Transverse colon (tissue), 4 donors: ENCODE results near the gene GLS. TPM values are rescaled to one million over a fixed set of nuclear protein-coding genes. Genes with fewer than 3 reads are reported as not detected.

Experiments
- DNase-seq: peaks from one replicate; pipeline ENCODE4 v3.0.0-alpha.2; 2019
- H3K27ac ChIP-seq, 4 donors: fragments of 200-600 bp; sonication (generic); 2 replicates each; pipeline ENCODE4 v1.5.1; 2016 to 2018; ENCODE audit warnings: inconsistent platforms in 4 of 4
- H3K27me3 ChIP-seq: fragments of 200-600 bp; sonication (generic); 2 replicates; pipeline ENCODE4 v1.5.1; 2017; ENCODE audit warnings: inconsistent platforms
- H3K36me3 ChIP-seq, 4 donors: fragments of 200-600 bp; sonication (generic); 2 replicates each; pipeline ENCODE4 v1.5.1; 2017 to 2019; ENCODE audit warnings: inconsistent platforms in 4 of 4
- H3K4me1 ChIP-seq, 4 donors: fragments of 200-600 bp; sonication (generic); 2 replicates each; pipeline ENCODE4 v1.5.1; 2017 to 2020; ENCODE audit warnings: inconsistent platforms in 4 of 4
- H3K4me3 ChIP-seq, 4 donors: fragments of 200-600 bp; sonication (generic); 1 replicate in 1 of 4; 2 replicates in 3 of 4; pipeline versions ENCODE4 v1.5.1 to v1.6.1; 2017 to 2019; ENCODE audit warnings: inconsistent platforms in 4 of 4
- H3K9me3 ChIP-seq, 2 donors: fragments of 200-600 bp; sonication (generic); 2 replicates each; pipeline ENCODE4 v1.5.1; 2017 to 2019; ENCODE audit warnings: inconsistent platforms in 2 of 2
- CTCF ChIP-seq, 5 experiments: fragments of 200-600 bp in 3 of 5; fragments of 450-650 bp in 2 of 5; sonication (generic) in 3 of 5; IDR thresholded peaks; 1 replicate in 2 of 5; 2 replicates in 3 of 5; pipeline ENCODE4 v1.5.1; 2016 to 2017; ENCODE audit warnings: antibody characterized with exemption in 5 of 5, inconsistent platforms in 3 of 5, mild to moderate bottlenecking in 2 of 5, moderate library complexity in 1 of 5
- EP300 ChIP-seq: sonication (generic); formaldehyde crosslinking; IDR thresholded peaks from one replicate; pipeline ENCODE4 v1.6.1; 2017; ENCODE audit warnings: antibody characterized with exemption, low read depth
- POLR2A ChIP-seq: fragments of 450-650 bp; IDR thresholded peaks from one replicate; pipeline ENCODE4 v1.6.1; 2016; ENCODE audit warnings: antibody characterized with exemption, mild to moderate bottlenecking, moderate library complexity
- POLR2AphosphoS5 ChIP-seq, 3 donors: sonication (generic); formaldehyde crosslinking; IDR thresholded peaks; one replicate each; pipeline ENCODE4 v1.6.1; 2016; ENCODE audit warnings: antibody characterized with exemption in 3 of 3
- WGBS, 2 donors: methylation state at CpG; one replicate each; pipeline ENCODE4 v1.1.5; 2018; ENCODE audit warnings: low coverage in 1 of 2; 5-methylcytosine and 5-hydroxymethylcytosine counted together
- in situ Hi-C, 4 donors: fragments of 200-750 bp; cut with MboI; loops; one replicate each; pipeline versions ENCODE4 v1.15.0 to v1.15.1; 2017; ENCODE audit warnings: low sequenced_read_pairs in 3 of 4, low pct_ligation_motif_present in 1 of 4, low pct_unique_long_range_greater_than_20kb in 1 of 4
- intact Hi-C: fragments of 100-400 bp; cut with DNase I; formaldehyde crosslinking; loops from one replicate; pipeline ENCODE4 v1.15.1; 2023; ENCODE audit warnings: low total_unique reads
- total RNA-seq, 4 donors: library from RNA; depleted of rRNA; stranded (reverse); fragments of >200 nt; gene quantifications; one replicate each; pipeline ENCODE4 v1.1.0, GENCODE V29; 2016

The GLS gene
- total RNA-seq, 4 donors from 2014 or later: 58.0 to 141 (median 68.7) TPM

- TF ChIP-seq EP300: no peak
- no peak for TF ChIP-seq POLR2AphosphoS5 (IDR thresholded peaks at IDR 0.05)
- no peak for TF ChIP-seq POLR2A
- TF ChIP-seq CTCF (IDR thresholded peaks at IDR 0.05): no peak
- intact Hi-C loops (no loop called here), in situ Hi-C loops (loop anchor here in 1 of 4 donors (25.0 kb wide), 1 partner anchor 119 kb away; the partner anchor contains the start of gene GLS)
- Histone ChIP-seq H3K36me3 (peaks cover 0 to 71% (median 30%) of the 10 kb centered on the region in 4 donors), H3K27ac (no peak overlapping the region), H3K4me3 (no peak overlapping the region), H3K4me1 (peaks cover 0 to 20% (median 1%) of the 10 kb centered on the region in 4 donors), H3K27me3 (no peaks in the 10 kb centered on the region), H3K9me3 (no peaks in the 10 kb centered on the region)
- DNase-seq: no peak
- WGBS, 2 donors: 96 to 100% methylated on average over 1 to 3 of the region's 3 CpGs
These were observed 125.7 kb downstream of the GLS start for GRCh38 chr2:191006297-191006696.

GRCh38 chr2:191006997-191007783, 126.6 kb downstream of the GLS start:
- Histone ChIP-seq H3K9me3 (no peaks in the 10 kb centered on the region), H3K4me3 (no peak overlapping the region), H3K36me3 (peaks cover 0 to 64% (median 30%) of the 10 kb centered on the region in 4 donors), H3K27ac (no peak overlapping the region), H3K27me3 (no peaks in the 10 kb centered on the region), H3K4me1 (peaks cover 0 to 29% (median 8%) of the 10 kb centered on the region in 4 donors)
- no peak for DNase-seq
- TF ChIP-seq EP300 (no peak), CTCF (IDR thresholded peaks at IDR 0.05) (no peak), POLR2A (no peak), POLR2AphosphoS5 (IDR thresholded peaks at IDR 0.05) (no peak)
- in situ Hi-C loops (loop anchor here in 1 of 4 donors (25.0 kb wide), 1 partner anchor 120 kb away; the partner anchor contains the start of gene GLS), intact Hi-C loops (no loop called here)
- WGBS, 2 donors: 80 to 81% methylated on average over 3 to 4 of the region's 4 CpGs

GRCh38 chr2:191008286-191008685, 127.7 kb downstream of the GLS start:
- no peak for DNase-seq
- intact Hi-C loops: no loop called here
- no peak overlapping the region for H3K27ac ChIP-seq
- H3K4me1 ChIP-seq: peaks cover 3 to 40% (median 17%) of the 10 kb centered on the region in 4 donors
- no peaks in the 10 kb centered on the region for H3K9me3 ChIP-seq
- peaks cover 0 to 54% (median 25%) of the 10 kb centered on the region in 4 donors for H3K36me3 ChIP-seq
- no peaks in the 10 kb centered on the region for H3K27me3 ChIP-seq
- TF ChIP-seq EP300 (no peak), POLR2A (no peak), POLR2AphosphoS5 (IDR thresholded peaks at IDR 0.05) (no peak), CTCF (IDR thresholded peaks at IDR 0.05) (no peak)
- in situ Hi-C loops: loop anchor here in 1 of 4 donors (25.0 kb wide), 1 partner anchor 121 kb away; the partner anchor contains the start of gene GLS
- no peak overlapping the region for H3K4me3 ChIP-seq

GRCh38 chr2:191009541-191010374, 129.1 kb downstream of the GLS start:
- H3K9me3 ChIP-seq: no peaks in the 10 kb centered on the region
- H3K27ac ChIP-seq: no peak overlapping the region
- no peaks in the 10 kb centered on the region for H3K27me3 ChIP-seq
- WGBS, 2 donors: 90 to 93% methylated on average over 4 of the region's 4 CpGs
- intact Hi-C loops: no loop called here
- no peak overlapping the region for H3K4me3 ChIP-seq
- TF ChIP-seq POLR2AphosphoS5 (IDR thresholded peaks at IDR 0.05) (no peak), CTCF (IDR thresholded peaks at IDR 0.05) (no peak), POLR2A (no peak), EP300 (no peak)
- DNase-seq: no peak
- in situ Hi-C loops: loop anchor here in 1 of 4 donors (10.0 to 25.0 kb wide), 2 partner anchors 122 to 675 kb away; partner anchors contain the start of gene GLS
- H3K4me1 ChIP-seq: peaks cover 3 to 45% (median 21%) of the 10 kb centered on the region in 4 donors
- peaks cover 0 to 40% (median 18%) of the 10 kb centered on the region in 4 donors for H3K36me3 ChIP-seq
